Activated CD4-positive, alpha-beta T cell treated with anti-CD3 and anti-CD28 coated beads, Interleukin-2, amount 50 U/mL, for 16 hours (primary cell): ENCODE measurements around the gene KCNS1.

ENCODE experiments used
- DNase-seq: peaks from one replicate; pipeline ENCODE4 v3.0.0-alpha.2; 2020

KCNS1 gene

GRCh38 chr20:45105317-45105716, 4.4 kb upstream of the KCNS1 start:
- no peak for DNase-seq

- DNase-seq = no peak
Measured at GRCh38 chr20:45104786-45105185, 3.9 kb upstream of the KCNS1 start.

- DNase-seq = no peak
Measured at GRCh38 chr20:45103072-45103471, 2.1 kb upstream of the KCNS1 start.

- no peak for DNase-seq
Measured at GRCh38 chr20:45101333-45101850, 465 bp upstream of the KCNS1 start.

GRCh38 chr20:45098103-45098773, 2.7 kb downstream of the KCNS1 start:
- no peak for DNase-seq

GRCh38 chr20:45097485-45098102, 3.3 kb downstream of the KCNS1 start:
- peak; percentile 59 for DNase-seq

- no peak for DNase-seq
Measured at GRCh38 chr20:45096781-45097180, 4.1 kb downstream of the KCNS1 start.

GRCh38 chr20:45095805-45096238, 5.1 kb downstream of the KCNS1 start:
- DNase-seq = peak; percentile 72

- no peak for DNase-seq
Measured at GRCh38 chr20:45094864-45095574, 5.9 kb downstream of the KCNS1 start.

GRCh38 chr20:45094201-45094600, 6.7 kb downstream of the KCNS1 start:
- no peak for DNase-seq

- DNase-seq = no peak
Measured at GRCh38 chr20:45092898-45093297, 8.0 kb downstream of the KCNS1 start.

- DNase-seq = no peak
Measured at GRCh38 chr20:45091366-45091765, 9.6 kb downstream of the KCNS1 start.

GRCh38 chr20:45090481-45090880, 10.4 kb downstream of the KCNS1 start:
- DNase-seq = no peak

GRCh38 chr20:45088247-45088646, 12.7 kb downstream of the KCNS1 start:
- no peak for DNase-seq

GRCh38 chr20:45087814-45088213, 13.1 kb downstream of the KCNS1 start:
- DNase-seq = no peak

GRCh38 chr20:45087097-45087790, 13.7 kb downstream of the KCNS1 start:
- DNase-seq = no peak

GRCh38 chr20:45085867-45086266, 15.1 kb downstream of the KCNS1 start:
- no peak for DNase-seq

- DNase-seq = no peak
Measured at GRCh38 chr20:45085289-45085688, 15.6 kb downstream of the KCNS1 start.

- no peak for DNase-seq
Measured at GRCh38 chr20:45083127-45083526, 17.8 kb downstream of the KCNS1 start.

- DNase-seq = no peak
Measured at GRCh38 chr20:45082468-45082867, 18.5 kb downstream of the KCNS1 start.

GRCh38 chr20:45080867-45081624, 19.9 kb downstream of the KCNS1 start:
- DNase-seq = no peak

- no peak for DNase-seq
Measured at GRCh38 chr20:45077559-45077958, 23.4 kb downstream of the KCNS1 start.

- DNase-seq = no peak
Measured at GRCh38 chr20:45073221-45073620, 27.7 kb downstream of the KCNS1 start.
